Measurements from ENCODE around the gene DESI1. TPM values are rescaled to one million over a fixed set of nuclear protein-coding genes. Genes with fewer than 3 reads are reported as not detected.

The DESI1 gene
- total and polyA plus RNA-seq, 2 of the 13 experiments (the other 11 are each of a cell fraction or from before 2014, with no cell fraction given): 21.6 to 29.2 TPM

GRCh38 chr22:41620589-41621098 is at the start of gene DESI1 (continued):
- TF ChIP-seq, protein P1, sequence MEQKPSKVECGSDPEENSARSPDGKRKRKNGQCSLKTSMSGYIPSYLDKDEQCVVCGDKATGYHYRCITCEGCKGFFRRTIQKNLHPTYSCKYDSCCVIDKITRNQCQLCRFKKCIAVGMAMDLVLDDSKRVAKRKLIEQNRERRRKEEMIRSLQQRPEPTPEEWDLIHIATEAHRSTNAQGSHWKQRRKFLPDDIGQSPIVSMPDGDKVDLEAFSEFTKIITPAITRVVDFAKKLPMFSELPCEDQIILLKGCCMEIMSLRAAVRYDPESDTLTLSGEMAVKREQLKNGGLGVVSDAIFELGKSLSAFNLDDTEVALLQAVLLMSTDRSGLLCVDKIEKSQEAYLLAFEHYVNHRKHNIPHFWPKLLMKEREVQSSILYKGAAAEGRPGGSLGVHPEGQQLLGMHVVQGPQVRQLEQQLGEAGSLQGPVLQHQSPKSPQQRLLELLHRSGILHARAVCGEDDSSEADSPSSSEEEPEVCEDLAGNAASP (CRISPR knock-in tag; IDR thresholded peaks at IDR 0.05; ENCODE audit: borderline replicate concordance): peak; percentile 36; the same call in 1 of the 2 replicates
- 0 out of 2 replicates have a peak, but pooled peaks have one; percentile 19 for TF ChIP-seq ARNT2 (CRISPR knock-in tag; IDR thresholded peaks at IDR 0.05; ENCODE audit: low read depth)
- TF ChIP-seq MXI1 (IDR thresholded peaks at IDR 0.05; ENCODE audit: borderline replicate concordance, low read depth, low read length): peak; percentile 8; the same call in 1 of the 3 replicates
- no peak for TF ChIP-seq AHR (CRISPR knock-in tag; IDR thresholded peaks at IDR 0.05)
- peak; percentile 79; the same call in 1 of the 2 replicates for TF ChIP-seq ZFP36L1 (CRISPR knock-in tag; IDR thresholded peaks at IDR 0.05)
- TF ChIP-seq ZNF670 (CRISPR knock-in tag; IDR thresholded peaks at IDR 0.05; ENCODE audit: borderline replicate concordance): no peak
- TF ChIP-seq HMG20B (CRISPR knock-in tag; conservative IDR thresholded peaks at IDR 0.05): no peak
- no peak for TF ChIP-seq ZNF720 (CRISPR knock-in tag; IDR thresholded peaks at IDR 0.05)
- TF ChIP-seq, protein P2, sequence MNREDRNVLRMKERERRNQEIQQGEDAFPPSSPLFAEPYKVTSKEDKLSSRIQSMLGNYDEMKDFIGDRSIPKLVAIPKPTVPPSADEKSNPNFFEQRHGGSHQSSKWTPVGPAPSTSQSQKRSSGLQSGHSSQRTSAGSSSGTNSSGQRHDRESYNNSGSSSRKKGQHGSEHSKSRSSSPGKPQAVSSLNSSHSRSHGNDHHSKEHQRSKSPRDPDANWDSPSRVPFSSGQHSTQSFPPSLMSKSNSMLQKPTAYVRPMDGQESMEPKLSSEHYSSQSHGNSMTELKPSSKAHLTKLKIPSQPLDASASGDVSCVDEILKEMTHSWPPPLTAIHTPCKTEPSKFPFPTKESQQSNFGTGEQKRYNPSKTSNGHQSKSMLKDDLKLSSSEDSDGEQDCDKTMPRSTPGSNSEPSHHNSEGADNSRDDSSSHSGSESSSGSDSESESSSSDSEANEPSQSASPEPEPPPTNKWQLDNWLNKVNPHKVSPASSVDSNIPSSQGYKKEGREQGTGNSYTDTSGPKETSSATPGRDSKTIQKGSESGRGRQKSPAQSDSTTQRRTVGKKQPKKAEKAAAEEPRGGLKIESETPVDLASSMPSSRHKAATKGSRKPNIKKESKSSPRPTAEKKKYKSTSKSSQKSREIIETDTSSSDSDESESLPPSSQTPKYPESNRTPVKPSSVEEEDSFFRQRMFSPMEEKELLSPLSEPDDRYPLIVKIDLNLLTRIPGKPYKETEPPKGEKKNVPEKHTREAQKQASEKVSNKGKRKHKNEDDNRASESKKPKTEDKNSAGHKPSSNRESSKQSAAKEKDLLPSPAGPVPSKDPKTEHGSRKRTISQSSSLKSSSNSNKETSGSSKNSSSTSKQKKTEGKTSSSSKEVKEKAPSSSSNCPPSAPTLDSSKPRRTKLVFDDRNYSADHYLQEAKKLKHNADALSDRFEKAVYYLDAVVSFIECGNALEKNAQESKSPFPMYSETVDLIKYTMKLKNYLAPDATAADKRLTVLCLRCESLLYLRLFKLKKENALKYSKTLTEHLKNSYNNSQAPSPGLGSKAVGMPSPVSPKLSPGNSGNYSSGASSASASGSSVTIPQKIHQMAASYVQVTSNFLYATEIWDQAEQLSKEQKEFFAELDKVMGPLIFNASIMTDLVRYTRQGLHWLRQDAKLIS (CRISPR knock-in tag; IDR thresholded peaks at IDR 0.05): no peak
- no peak for TF ChIP-seq SMARCC2 (IDR thresholded peaks at IDR 0.05)
- TF ChIP-seq NFYB (CRISPR knock-in tag; IDR thresholded peaks at IDR 0.05): no peak
- TF ChIP-seq ETV6 (CRISPR knock-in tag; conservative IDR thresholded peaks at IDR 0.05): peak; percentile 39; the same call in 1 of the 2 replicates
- no peak for TF ChIP-seq NCOA2 (CRISPR knock-in tag; IDR thresholded peaks at IDR 0.05)
- TF ChIP-seq CEBPG (CRISPR knock-in tag; IDR thresholded peaks at IDR 0.05): no peak
- TF ChIP-seq ZZZ3 (CRISPR knock-in tag; IDR thresholded peaks at IDR 0.05; ENCODE audit: borderline replicate concordance): no peak
- TF ChIP-seq ATAD3A (CRISPR knock-in tag; IDR thresholded peaks at IDR 0.05): no peak
- 0 out of 2 replicates have a peak, but pooled peaks have one; percentile 30 for TF ChIP-seq ZNF782 (CRISPR knock-in tag; IDR thresholded peaks at IDR 0.05; ENCODE audit: borderline replicate concordance)
- peak; percentile 72; the same call in 1 of the 2 replicates for TF ChIP-seq ZNF160 (CRISPR knock-in tag; IDR thresholded peaks at IDR 0.05)
- no peak for TF ChIP-seq TERF1 (CRISPR knock-in tag; IDR thresholded peaks at IDR 0.05)
- peak; percentile 60; the same call in 1 of the 2 replicates for TF ChIP-seq ZNF331 (CRISPR knock-in tag; IDR thresholded peaks at IDR 0.05)
- TF ChIP-seq CEBPZ (IDR thresholded peaks at IDR 0.05; ENCODE audit: low read length): no peak

Data from HepG2 (cell line).